Stimulated activated naive CD4-positive, alpha-beta T cell (primary cell): Measurements from ENCODE around the gene CYP19A1.

Source experiments
- DNase-seq, 6 experiments: peaks; one replicate each; lab custom pipeline; 2025; lab: John Stamatoyannopoulos, UW

The CYP19A1 gene

DNA sequence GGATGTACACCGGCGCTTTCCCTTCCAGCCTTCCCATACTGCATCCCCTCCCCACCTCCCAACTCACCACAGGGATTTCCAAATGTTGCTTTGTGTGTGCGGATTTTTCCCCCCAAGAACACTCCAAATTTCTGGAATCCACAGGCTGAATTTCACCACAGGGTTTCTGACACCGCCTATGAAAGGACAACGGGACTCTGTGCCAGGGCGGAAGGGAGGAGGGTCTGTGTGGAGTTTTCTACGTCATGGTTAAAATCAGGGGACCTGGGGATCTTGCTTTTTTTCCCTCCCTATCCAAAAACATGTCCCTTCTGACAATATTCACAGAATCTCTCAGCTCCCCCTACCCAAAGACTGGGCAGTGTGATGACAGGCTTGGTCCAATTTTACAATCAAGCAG lies 14.6 kb downstream of the CYP19A1 start:
- DNase-seq, result no peak

DNA sequence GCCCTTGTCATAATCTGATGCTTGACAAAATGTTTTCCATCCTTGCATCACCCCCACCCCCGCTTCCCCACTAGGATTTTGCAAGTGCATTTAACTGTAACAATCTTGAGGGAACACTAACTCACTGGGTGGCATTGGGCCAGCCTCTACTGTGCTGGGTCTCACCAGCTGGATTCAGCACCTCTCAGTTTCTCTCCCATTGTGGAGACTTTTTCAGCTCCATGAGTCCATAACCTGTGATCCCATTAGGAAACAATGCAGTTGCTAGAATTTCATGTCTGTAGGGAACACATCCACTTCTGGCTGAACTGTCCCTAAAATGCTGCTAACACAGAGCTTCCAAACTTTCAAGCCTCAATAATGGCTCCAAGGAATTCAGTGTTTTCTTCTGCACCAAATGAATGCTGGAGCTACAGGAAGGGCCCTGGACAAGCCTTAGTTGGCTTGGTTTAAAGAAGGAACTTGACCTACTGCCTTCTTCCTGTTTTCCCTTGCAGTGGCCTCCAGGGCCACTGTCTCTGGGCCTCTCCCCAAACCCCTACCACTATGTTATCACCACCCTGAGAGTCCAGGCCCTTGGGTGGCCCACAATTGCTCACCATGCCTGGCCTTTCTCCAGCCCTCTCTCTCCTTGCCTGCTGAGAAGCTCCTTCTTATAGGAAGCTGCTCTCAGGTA lies 15.6 kb downstream of the CYP19A1 start:
- no peak for DNase-seq

DNA sequence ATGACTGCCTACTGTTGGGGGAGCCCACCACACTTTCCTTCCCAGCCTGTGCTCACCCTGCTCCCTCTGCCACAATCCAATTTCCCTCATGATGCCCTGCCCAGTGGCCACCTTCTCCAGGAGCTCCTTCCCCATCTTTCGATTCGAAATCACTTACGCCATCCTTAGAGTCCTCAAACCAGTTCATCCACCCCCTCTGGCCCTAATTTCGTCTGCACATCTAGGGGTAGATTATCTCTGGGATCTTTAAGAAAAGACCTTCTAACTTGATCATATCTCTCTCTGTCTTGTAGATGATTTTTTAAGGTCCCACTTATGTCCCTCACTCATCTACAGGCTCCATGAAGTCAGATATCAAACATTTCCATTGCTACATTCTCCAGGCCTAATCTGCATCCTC lies 17.1 kb downstream of the CYP19A1 start:
- no peak for DNase-seq

DNA sequence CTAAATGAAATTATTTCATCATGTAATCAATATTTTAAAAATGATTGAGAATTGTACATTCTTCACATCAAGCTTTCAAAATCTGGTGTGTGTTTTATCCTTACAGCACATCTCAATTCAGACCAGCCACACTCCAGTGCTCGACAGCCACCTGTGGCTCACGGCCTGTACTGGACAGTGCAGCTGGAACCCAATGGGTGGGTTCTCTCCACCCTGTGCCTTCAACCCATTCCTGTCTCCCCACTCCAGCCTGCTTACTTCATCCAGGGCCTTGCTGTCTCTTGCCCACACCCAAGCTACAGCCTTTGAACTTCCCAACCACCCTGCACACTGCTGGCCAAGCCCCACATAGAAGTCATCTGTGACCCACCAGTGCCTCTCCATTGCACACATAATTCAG lies 17.6 kb downstream of the CYP19A1 start:
- DNase-seq, result no peak

DNA sequence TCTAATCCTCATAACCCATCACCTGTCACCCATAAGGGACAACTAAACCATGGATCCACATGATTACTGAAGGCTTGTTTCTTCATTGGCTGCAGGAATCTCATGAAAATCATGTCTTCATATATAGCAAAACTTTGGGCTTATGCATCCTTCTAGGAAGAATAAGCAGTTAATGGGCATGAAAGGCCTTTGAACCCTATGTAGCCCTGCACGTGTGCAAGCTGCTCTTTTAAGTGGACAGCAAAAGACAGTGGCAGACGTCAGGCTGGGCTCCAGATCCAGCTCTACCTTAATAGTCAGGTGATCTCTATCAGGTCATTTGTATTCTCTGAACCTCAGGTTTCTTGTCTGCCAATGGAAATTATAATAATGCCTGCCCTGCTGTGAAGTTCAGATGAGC lies 18.9 kb downstream of the CYP19A1 start:
- no peak for DNase-seq

DNA sequence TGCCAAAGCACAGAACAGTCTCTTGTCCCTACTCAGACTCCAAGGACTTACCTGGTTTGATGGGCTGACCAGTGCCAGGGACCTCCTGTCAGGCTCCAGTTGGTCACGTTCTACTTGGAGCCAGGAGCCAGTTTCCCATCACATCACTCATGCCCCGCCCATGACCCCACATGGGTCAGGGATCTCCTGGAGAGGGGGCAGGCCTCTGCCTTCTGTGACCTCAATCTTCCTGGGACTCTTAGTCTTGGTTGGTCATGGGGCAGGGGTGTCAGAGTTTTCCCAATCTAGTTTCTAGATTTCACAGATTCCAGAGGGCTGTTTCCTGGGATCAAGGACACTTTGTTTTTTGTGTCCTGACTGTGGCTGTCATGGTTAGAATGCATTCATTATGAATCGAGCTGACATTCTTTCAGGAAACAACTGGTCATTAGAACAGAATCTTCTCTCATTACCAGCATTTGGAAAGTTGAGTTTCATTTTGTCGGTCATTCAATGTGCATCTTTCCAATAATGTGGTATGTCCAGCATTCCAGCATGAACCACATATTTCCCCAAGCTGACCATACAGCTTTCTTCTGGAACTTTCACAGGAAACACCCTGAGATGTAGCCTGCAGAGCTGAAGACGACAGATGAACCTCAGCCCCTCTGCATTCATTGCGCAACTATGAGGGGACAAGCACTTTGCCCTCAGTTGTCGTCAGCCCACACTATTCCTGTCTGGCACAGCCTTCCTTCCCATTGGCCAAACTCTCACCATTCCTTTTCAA lies 19.8 kb downstream of the CYP19A1 start:
- no peak for DNase-seq

DNA sequence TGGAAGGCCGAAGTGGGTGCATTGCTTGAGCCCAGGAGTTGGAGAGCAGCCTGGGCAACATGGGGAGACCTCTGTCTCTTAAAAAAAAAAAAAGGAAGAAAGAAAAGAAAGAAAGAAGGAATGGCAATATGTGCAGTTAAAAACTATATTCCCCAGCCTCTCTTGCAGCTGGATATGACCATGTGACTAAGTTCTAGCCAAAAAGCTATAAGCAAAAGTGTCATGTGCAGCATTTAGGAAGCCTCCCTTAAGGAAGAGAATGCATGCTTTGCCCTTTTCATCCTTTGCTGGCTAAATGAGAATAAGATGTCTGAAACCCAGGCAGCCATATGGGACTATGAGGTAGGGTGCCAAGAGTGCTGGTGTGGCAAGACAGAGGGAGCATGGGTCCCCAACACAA lies 21.8 kb downstream of the CYP19A1 start:
- DNase-seq, result no peak

DNA sequence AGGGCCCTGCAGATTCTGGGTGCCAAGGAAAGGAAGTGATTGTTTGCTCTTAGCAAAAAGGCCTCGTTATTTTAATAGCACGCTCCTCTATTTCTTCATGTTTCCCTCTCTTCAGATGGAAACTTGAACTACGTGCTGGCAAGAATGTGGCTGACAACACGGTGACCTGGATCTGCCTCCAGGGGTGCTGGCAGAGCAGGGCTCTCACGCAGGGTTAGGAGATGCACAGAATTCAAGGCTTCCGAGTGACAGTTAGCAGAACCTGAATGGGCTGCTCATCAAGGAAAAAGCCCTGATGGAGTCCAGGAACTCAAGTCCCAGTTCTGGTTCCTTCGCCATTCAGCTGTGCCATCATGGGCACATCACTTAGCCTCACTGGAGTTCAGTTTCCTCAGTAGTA lies 22.7 kb downstream of the CYP19A1 start:
- DNase-seq, result no peak

DNA sequence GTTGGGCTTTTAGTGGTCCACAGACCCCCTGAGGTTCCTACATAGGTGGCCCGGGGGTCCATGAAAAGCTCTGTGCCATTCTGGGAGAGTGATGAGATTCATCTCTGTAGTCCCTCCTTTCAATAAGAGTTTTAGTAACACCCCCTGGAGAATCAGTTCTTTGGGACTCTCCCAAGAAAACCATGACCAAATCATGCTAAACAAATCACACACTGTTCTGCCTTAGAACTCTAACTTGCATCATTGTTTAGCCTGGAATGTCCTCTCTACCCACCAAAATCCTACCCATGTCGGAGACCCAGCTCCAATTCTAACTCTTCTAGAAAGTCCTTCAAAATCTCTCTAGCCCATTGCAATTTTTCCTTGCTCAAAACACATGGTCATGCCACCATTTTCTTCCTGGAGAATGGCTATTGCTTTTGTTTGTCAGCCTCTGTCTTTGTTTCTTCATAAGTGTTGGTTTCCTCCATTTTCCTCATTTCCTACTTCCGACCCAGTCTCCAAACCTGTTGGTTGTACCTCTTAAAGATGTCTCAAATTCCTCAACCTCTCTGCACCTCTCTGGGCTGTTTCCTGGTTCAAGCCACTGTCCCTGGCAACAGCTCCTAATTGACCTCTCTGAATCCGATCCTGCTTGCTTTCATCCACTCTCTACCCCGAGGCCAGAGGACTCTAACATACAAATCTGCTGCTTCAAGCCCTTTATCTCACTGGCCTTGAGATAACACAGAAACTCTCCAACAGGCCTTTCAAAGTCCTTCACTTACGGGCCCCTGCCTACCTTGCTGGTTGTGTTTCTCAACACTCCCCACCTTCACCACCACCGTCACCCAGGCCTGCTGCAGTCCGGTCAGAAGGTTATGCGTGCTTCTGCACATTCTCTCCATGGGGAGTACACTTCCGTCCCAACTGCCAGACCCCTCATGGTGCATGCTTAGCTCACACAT lies 23.7 kb downstream of the CYP19A1 start:
- DNase-seq, result no peak

DNA sequence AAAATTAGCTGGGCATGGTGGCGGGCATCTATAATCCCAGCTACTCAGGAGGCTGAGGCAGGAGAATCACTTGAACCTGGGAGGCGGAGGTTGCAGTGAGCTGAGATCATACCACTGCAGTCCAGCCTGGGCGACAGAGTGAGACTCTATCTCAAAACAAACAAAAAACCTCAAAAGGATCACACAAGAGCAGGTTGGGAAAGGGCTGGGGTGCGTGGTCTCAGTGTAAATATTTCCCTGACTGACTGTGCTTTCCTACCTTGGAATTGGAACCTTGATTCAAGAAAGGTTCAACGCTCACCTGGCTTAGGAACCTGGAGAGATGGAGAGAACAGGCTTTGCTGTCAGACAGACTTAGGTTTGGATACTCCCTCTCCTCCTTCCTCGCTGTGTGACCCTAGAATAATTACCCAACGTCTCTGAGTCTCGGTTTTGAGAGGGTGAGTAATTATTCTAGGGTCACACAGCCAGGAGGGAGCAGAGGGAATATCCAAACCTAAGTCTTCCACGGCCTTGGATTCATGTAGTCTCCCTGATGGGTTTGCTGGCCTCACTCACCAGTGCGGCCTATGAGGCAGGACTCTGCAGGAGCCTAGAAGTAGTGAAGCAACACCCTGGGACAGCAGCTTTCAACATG lies 24.6 kb downstream of the CYP19A1 start:
- DNase-seq, result no peak

DNA sequence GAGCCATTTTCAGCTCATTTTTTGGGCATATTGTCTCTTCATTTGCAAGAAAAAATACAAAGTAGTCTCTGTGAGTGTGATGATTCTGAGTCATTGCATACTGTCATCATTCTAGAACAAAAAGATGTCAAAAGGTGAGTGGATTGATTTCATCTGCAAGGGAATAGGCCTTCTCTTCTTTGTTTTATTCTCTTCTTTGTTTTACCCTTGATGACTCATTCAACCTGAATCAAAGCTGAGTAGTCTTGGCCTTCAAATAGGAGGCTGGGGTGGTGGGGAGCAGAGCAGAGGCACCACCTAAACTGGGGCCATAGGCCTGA lies 25.4 kb downstream of the CYP19A1 start:
- DNase-seq, result no peak

DNA sequence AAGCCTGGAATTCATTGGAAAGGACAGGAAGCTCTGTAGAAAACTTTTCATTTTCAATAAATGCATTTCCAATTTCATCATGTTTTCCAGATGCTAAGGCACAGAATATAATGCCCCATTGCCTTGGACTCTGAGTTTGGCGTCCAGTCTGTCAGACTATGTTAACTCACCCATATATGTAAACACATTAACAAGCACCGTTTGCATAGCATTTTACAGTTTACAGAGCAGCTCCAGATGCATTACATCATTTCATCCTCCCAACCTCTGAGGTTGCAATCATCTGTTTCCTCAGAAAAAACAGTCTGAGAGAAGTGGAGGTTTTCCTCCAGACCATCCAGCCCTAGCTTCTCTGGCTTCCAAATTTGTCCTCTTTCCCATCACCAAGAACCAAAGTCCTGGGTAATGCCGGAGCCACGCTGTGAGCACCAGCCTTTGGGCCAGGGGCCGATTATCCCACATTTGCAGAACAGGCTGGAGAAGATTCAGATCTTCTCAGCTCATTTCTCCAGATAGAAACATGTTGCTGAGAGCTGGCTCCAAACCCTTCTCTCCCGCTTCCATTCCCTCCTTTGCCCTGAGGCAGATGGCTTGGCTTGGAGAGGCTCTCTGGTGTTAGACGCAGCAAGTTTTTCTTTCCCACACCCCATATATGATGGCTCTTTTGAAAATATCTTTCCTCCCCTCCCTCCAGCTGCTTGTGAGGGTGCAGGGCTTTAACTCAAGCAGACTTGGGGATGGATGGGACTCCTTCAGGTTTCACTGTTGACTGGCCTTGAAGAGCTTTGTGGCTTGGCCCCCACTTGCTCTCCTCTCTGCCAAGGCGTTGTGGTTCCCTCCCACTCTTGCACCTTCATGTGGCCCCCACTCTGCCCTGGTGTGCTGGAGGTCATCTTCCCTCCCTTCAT lies 26.0 kb downstream of the CYP19A1 start:
- DNase-seq, result no peak

DNA sequence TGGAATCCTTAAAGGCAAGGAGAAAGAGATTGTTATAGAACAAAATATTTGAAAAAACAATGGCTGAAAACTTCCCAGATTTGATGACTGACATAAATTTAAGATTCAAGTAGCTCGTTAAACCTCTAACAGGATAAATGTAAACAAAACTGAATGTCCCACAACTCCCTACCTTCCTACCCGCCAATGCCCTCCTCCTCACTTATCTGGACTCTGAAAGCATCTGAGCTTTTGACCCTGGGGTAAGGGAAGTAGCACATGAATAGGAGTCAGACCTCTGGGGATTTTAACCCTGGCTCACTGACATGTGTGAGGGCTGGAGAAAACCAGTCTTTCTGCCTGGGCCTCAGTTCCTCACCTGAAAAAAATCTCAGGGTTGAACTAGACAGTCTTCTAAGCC lies 26.9 kb downstream of the CYP19A1 start:
- DNase-seq, result no peak

DNA sequence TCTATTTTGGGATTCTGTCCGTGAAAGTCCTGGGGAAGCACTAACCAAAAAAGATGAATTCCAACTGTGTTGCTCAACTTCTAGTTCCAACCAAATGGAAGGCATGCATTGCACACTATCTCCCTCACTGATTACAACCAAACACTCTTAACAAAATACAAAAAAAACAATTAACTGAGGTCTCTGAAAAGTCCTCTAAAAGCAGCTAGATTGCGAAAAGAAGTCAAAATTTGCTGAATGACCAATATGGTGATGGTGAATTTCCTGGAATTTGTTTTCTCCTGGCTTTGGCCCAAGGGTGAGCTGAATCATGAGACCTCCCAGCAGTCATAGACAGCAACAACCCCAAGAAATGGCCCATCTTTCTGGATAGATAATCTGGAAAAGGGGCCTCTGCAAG lies 28.3 kb downstream of the CYP19A1 start:
- DNase-seq, result no peak

DNA sequence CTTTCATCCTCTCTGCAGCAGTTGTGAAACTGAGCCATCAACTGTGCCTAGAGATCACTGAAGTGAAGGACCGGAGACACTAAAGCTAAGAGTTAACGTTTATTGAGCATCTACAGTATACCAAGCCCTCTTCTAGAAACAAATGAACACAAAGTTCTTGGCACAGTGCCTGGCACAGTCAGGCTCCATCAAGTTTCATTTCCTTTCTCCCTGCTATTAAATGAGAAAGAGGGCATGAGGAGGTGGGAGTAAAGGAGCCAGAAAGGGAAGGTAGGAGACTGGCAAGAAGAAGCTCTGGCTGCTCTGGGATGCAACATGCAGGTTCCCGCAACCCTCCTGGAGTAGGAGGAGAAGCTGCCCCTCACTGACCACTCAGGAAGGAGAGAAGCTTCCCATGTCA lies 30.6 kb downstream of the CYP19A1 start:
- DNase-seq, result no peak

DNA sequence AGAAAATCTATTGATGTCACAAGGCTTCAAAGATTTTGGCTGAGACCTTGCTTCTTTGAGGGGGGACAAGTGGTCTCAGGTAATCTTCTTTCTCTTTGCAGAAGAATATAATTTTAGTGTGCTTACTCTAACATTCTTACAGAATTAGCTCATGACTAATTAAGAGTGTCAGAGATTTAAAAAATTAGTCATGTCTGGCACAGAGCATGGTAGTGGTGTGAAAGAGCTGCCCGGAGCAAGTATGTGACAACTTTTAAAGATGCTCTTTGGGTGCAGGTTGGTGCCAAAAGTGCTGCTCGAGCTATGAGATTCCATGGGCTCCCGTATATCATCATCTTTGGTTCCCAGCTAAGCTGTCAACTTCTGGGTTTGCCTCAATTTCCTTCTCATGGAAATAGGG lies 31.1 kb downstream of the CYP19A1 start:
- no peak for DNase-seq

DNA sequence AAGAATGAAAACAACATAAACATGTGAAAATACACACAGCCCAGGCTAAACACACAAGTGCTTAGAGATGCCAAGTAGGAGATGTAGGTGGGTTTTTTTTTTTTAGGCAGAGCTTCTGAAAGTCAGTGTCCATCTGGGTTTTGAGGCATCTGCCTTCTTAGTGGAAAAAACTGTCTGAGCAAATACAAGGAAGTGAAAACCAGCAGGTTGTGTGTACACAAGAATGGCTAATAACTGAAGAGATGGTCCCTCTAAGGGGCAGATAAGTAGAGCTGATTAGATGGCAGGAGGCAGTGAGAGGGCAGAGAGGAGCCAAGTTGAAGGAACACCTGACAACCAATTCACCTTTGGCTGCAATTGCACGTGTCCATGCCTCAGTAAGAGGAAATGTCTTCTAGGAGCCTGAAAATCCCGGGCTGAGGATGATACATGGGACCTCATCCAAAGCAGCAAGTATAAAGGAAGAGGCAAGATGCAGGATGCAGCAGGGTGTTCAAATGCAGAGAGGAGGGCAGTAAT lies 34.9 kb downstream of the CYP19A1 start:
- no peak for DNase-seq

DNA sequence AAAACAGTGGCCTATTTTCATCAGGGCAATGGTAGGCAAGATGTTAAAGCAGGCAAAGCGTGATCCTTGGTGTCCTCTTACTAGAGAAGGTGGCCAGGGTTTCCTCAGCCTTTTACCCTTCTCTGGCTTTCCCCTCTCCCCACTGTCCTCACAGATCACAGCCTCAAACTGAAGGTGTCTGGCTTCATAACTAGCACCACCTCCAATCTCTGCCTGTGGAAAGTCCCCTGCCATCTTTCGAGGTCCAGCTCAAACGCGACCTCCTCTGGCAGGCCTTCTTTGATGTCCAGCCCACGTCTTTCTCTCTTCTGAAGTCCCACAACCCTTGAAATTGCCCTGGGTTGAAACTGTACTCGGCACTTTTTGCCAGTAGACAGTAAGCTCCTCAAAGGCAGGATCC lies 35.9 kb downstream of the CYP19A1 start:
- no peak for DNase-seq

DNA sequence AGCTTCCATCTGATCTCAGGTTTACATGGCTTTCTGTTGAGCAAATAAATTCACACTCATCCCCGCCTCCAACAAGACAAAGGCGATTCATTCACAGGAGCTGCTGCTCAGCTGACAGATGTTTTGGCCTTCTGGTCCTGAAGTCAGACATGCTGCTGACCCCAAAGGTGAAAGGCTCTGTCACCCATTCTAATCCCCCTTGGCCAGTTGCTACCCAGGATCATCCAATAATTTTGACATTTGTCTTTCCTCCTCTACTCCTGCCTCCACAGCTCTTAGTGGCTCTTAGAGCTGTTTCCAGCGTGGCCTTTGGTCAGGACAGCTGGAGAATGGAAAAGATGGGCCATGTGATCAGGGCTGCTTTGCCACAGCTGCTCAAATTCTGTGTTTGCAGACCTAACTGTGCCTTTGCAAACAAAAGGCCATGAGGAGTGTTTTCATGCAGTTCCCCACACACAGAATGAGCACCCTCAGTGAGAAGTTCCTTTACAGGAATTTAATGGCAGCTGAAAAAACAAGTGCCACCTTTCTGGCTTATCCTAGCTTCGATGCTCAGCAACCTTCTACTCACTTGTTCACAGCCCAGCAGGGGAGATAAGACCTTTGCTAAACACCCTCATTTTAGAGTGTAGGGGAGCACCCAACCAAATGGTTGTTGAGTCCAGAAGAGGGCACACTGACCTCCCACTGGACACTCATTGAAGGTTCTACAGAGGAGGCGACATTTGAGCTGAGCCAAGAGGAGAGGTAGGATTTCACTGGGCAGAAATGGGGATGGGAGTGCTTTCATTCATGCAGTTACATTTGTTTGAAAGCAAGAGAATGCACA lies 39.0 kb downstream of the CYP19A1 start:
- no peak for DNase-seq

DNA sequence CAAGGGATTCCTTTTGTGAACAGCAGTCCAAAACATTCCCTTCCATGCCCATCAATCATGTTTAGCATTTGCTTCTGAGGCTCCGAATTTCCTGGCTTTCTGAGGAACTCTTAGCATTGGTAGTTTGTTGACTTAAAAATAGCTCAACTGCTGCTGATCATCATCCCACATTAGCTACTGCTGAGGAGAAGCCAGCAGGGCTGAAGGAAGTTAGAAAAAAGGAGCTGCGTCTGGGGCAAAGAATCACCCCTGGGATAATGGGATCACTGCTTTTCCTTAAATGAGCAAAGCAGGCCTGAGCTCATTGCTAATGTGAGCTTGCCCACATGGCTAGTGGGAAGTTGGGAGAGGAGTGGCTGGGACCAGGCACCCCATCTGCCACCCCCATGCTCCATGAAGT lies 39.8 kb downstream of the CYP19A1 start:
- no peak for DNase-seq
